HG03378 (cell line): ENCODE results near the gene ETV3L.

ENCODE experiments used
- ATAC-seq: cut with Tn5 transposase; IDR thresholded peaks from one replicate; pipeline ENCODE4 v1.9.1; 2021; ENCODE audit warnings: mild to moderate bottlenecking, moderate library complexity; ENCODE audit not compliant: unreplicated experiment

The ETV3L gene

GRCh38 chr1:157132616-157133167 lies 33.1 kb upstream of the ETV3L start:
- no peak for ATAC-seq

- no peak for ATAC-seq
Measured at GRCh38 chr1:157132111-157132510, 32.5 kb upstream of the ETV3L start.

- no peak for ATAC-seq
Measured at GRCh38 chr1:157131281-157131680, 31.7 kb upstream of the ETV3L start.

- no peak for ATAC-seq
Measured at GRCh38 chr1:157124855-157125254, 25.2 kb upstream of the ETV3L start.

- no peak for ATAC-seq
Measured at GRCh38 chr1:157119448-157119847, 19.8 kb upstream of the ETV3L start.

GRCh38 chr1:157119008-157119407 lies 19.4 kb upstream of the ETV3L start:
- ATAC-seq, result no peak

GRCh38 chr1:157117527-157118057 lies 18.0 kb upstream of the ETV3L start:
- no peak for ATAC-seq

- no peak for ATAC-seq
Measured at GRCh38 chr1:157116737-157117103, 17.1 kb upstream of the ETV3L start.

GRCh38 chr1:157115851-157116736 lies 16.5 kb upstream of the ETV3L start:
- ATAC-seq, result no peak

GRCh38 chr1:157115429-157115838 lies 15.8 kb upstream of the ETV3L start:
- no peak for ATAC-seq

GRCh38 chr1:157114183-157115121 lies 14.8 kb upstream of the ETV3L start:
- ATAC-seq, result no peak

GRCh38 chr1:157113631-157114030 lies 14.0 kb upstream of the ETV3L start:
- no peak for ATAC-seq

- ATAC-seq, result no peak
Measured at GRCh38 chr1:157113106-157113505, 13.5 kb upstream of the ETV3L start.

GRCh38 chr1:157112186-157112867 lies 12.7 kb upstream of the ETV3L start:
- no peak for ATAC-seq

- ATAC-seq, result no peak
Measured at GRCh38 chr1:157111396-157112165, 12.0 kb upstream of the ETV3L start.

- no peak for ATAC-seq
Measured at GRCh38 chr1:157110686-157111085, 11.1 kb upstream of the ETV3L start.

GRCh38 chr1:157110003-157110402 lies 10.4 kb upstream of the ETV3L start:
- ATAC-seq, result no peak

GRCh38 chr1:157108448-157108847 lies 8.8 kb upstream of the ETV3L start:
- ATAC-seq, result no peak

- no peak for ATAC-seq
Measured at GRCh38 chr1:157107702-157108101, 8.1 kb upstream of the ETV3L start.

GRCh38 chr1:157106813-157107189 lies 7.2 kb upstream of the ETV3L start:
- ATAC-seq, result no peak
